Endodermal cell (in vitro differentiated cells): Measurements from ENCODE around the gene DDX56. TPM values are rescaled to one million over a fixed set of nuclear protein-coding genes. Genes with fewer than 3 reads are reported as not detected.
A peak's percentile ranks its signal among the peaks of the same experiment; 100 is the strongest.

Experiments
- DNase-seq: peaks from one replicate; pipeline ENCODE4 v3.0.0-alpha.2; 2017
- H3K27ac ChIP-seq: 2 replicates; pipeline ENCODE4 v1.5.1; 2013; ENCODE audit warnings: mild to moderate bottlenecking, low read depth, low read length, moderate library complexity
- H3K27me3 ChIP-seq: 2 replicates; pipeline ENCODE4 v1.6.1; 2013; ENCODE audit warnings: mild to moderate bottlenecking, low read length, moderate library complexity; ENCODE audit not compliant: insufficient read depth, control insufficient read depth, poor library complexity, severe bottlenecking
- H3K36me3 ChIP-seq: 2 replicates; pipeline ENCODE4 v1.7.0; 2013; ENCODE audit warnings: mild to moderate bottlenecking, low read length, moderate library complexity; ENCODE audit not compliant: control insufficient read depth, insufficient read depth
- H3K4me1 ChIP-seq: one replicate; pipeline ENCODE4 v1.7.0; 2013; ENCODE audit warnings: low read length; ENCODE audit not compliant: control insufficient read depth, insufficient read depth
- H3K4me3 ChIP-seq: 2 replicates; pipeline ENCODE4 v1.5.1; 2013; ENCODE audit warnings: mild to moderate bottlenecking, low read length, moderate library complexity
- H3K9ac ChIP-seq: 2 replicates; pipeline ENCODE4 v1.6.1; 2013; ENCODE audit warnings: mild to moderate bottlenecking, low read length, moderate library complexity; ENCODE audit not compliant: poor library complexity, severe bottlenecking; ENCODE audit errors: extremely low read depth
- H3K9me3 ChIP-seq: 2 replicates; pipeline ENCODE4 v1.6.1; 2013; ENCODE audit warnings: mild to moderate bottlenecking, low read length, moderate library complexity; ENCODE audit not compliant: control insufficient read depth
- H3K27ac Mint-ChIP-seq: 2 replicates; pipeline ENCODE4 v1.8.0; 2020; ENCODE audit warnings: mixed read lengths
- H3K27me3 Mint-ChIP-seq: 2 replicates; pipeline ENCODE4 v1.8.0; 2021; ENCODE audit warnings: mild to moderate bottlenecking, mixed read lengths; ENCODE audit not compliant: insufficient read depth
- H3K36me3 Mint-ChIP-seq: 2 replicates; pipeline ENCODE4 v1.8.0; 2020; ENCODE audit warnings: low read depth, mixed read lengths
- H3K4me1 Mint-ChIP-seq: 2 replicates; pipeline ENCODE4 v1.8.0; 2020; ENCODE audit warnings: mixed read lengths
- H3K4me3 Mint-ChIP-seq: 2 replicates; pipeline ENCODE4 v1.8.0; 2020; ENCODE audit warnings: mild to moderate bottlenecking, moderate library complexity, mixed read lengths
- H3K9me3 Mint-ChIP-seq: 2 replicates; pipeline ENCODE4 v1.8.0; 2020; ENCODE audit warnings: mild to moderate bottlenecking, mixed read lengths
- CTCF ChIP-seq: fragments of 200-600 bp; sonication (generic); conservative IDR thresholded peaks from 2 replicates; pipeline ENCODE4 v1.5.0; 2021; ENCODE audit warnings: antibody characterized with exemption, mild to moderate bottlenecking
- WGBS, 2 experiments: methylation state at CpG; one replicate each; pipeline versions ENCODE4 v1.1.5 to v1.1.7; 2013; ENCODE audit warnings: missing lambda C conversion rate in 2 of 2, mixed read lengths in 1 of 2; ENCODE audit not compliant: insufficient coverage in 1 of 2, insufficient read length in 1 of 2; 5-methylcytosine and 5-hydroxymethylcytosine counted together
- total RNA-seq, 2 donors: library from RNA; stranded (reverse); fragmentation: NEBNext Ultra II Directional in 1 of 2; extraction: Animal tissue kit (Norgen Biotek cat#: 25700) in 1 of 2; gene quantifications; 2 replicates in 1 of 2; 3 replicates in 1 of 2; pipeline ENCODE4 v1.2.1, GENCODE V29; 2021

Gene DDX56
- total RNA-seq, 2 donors from 2014 or later: 73.6 to 79.2 TPM

GRCh38 chr7:44587843-44588711 lies 14.4 kb upstream of the DDX56 start:
- no peaks in the 10 kb centered on the region for H3K36me3 Mint-ChIP-seq
- WGBS, 2 experiments: 60 to 69% methylated on average over 5 to 6 of the region's 6 CpGs
- Histone ChIP-seq H3K27ac (no peak overlapping the region), H3K36me3 (no peaks in the 10 kb centered on the region), H3K27me3 (no peaks in the 10 kb centered on the region), H3K9me3 (no peaks in the 10 kb centered on the region), H3K9ac (no peak overlapping the region), H3K4me3 (no peak overlapping the region), H3K4me1 (no peaks in the 10 kb centered on the region)
- H3K27ac Mint-ChIP-seq: no peak overlapping the region
- DNase-seq: no peak
- peak; percentile 72 for TF ChIP-seq CTCF
- no peaks in the 10 kb centered on the region for H3K9me3 Mint-ChIP-seq
- H3K4me1 Mint-ChIP-seq: no peaks in the 10 kb centered on the region
- peaks cover 5% of the 10 kb centered on the region for H3K27me3 Mint-ChIP-seq
- no peak overlapping the region for H3K4me3 Mint-ChIP-seq

- peaks cover 21% of the 10 kb centered on the region for H3K36me3 ChIP-seq
- peaks cover 7% of the 10 kb centered on the region for H3K4me1 Mint-ChIP-seq
- H3K36me3 Mint-ChIP-seq: peaks cover 22% of the 10 kb centered on the region
- H3K4me1 ChIP-seq: no peaks in the 10 kb centered on the region
- no peak for TF ChIP-seq CTCF
- DNase-seq: no peak
- peak overlapping the region; percentile 81 for H3K4me3 Mint-ChIP-seq
- H3K27me3 ChIP-seq: no peaks in the 10 kb centered on the region
- H3K9me3 Mint-ChIP-seq: no peaks in the 10 kb centered on the region
- H3K27me3 Mint-ChIP-seq: peaks cover 3% of the 10 kb centered on the region
- peak overlapping the region; percentile 97 for H3K27ac Mint-ChIP-seq
- H3K9ac ChIP-seq: peak overlapping the region; percentile 83
- H3K9me3 ChIP-seq: no peaks in the 10 kb centered on the region
- H3K4me3 ChIP-seq: peak overlapping the region; percentile 92
- WGBS, 2 experiments: 95 to 99% methylated on average over 9 to 13 of the region's 13 CpGs
- H3K27ac ChIP-seq: no peak overlapping the region
Measured at GRCh38 chr7:44583146-44583865, 9.6 kb upstream of the DDX56 start.

GRCh38 chr7:44581879-44582603 lies 8.3 kb upstream of the DDX56 start, which contains the start of gene TMED4:
Gene TMED4, minus strand, starts transcription at chr7:44582231. Its CDS starts 25 bp downstream, at chr7:44582206.
- H3K9ac ChIP-seq: peak within 1 kb of the TSS; percentile 83
- 0 to 1% methylated on average over 26 to 71 of the region's 71 CpGs for WGBS, 2 experiments
- H3K4me3 ChIP-seq: peak within 1 kb of the TSS; percentile 97
- no peaks in the 10 kb centered on the region for H3K9me3 ChIP-seq
- H3K4me1 ChIP-seq: no peaks in the 10 kb centered on the region
- Mint-ChIP-seq H3K36me3 (peaks cover 27% of the 10 kb centered on the region), H3K4me3 (peak within 1 kb of the TSS; percentile 81), H3K9me3 (no peaks in the 10 kb centered on the region), H3K4me1 (peaks cover 7% of the 10 kb centered on the region), H3K27me3 (peaks cover 3% of the 10 kb centered on the region), H3K27ac (peak within 1 kb of the TSS; percentile 97)
- H3K36me3 ChIP-seq: peaks cover 26% of the 10 kb centered on the region
- H3K27ac ChIP-seq: peak within 1 kb of the TSS; percentile 85
- TF ChIP-seq CTCF: no peak
- DNase-seq: peak; percentile 100
- no peaks in the 10 kb centered on the region for H3K27me3 ChIP-seq
